GM18498 (cell line): ENCODE measurements around the gene CCDC120.
A peak's percentile ranks its signal among the peaks of the same experiment; 100 is the strongest.

Experiments used
- ATAC-seq: cut with Tn5 transposase; IDR thresholded peaks from one replicate; pipeline ENCODE4 v1.9.1; 2021; ENCODE audit warnings: mild to moderate bottlenecking, moderate library complexity; ENCODE audit not compliant: unreplicated experiment

Gene CCDC120

GRCh38 chrX:49058794-49059193 is at the start of gene CCDC120:
Gene CCDC120 (plus strand): TSS chrX:49058999. CDS start chrX:49062042, 3,043 bp downstream.
- no peak for ATAC-seq

- no peak for ATAC-seq
These were observed 39.7 kb upstream of the CCDC120 start for GRCh38 chrX:49019050-49019449.

DNA sequence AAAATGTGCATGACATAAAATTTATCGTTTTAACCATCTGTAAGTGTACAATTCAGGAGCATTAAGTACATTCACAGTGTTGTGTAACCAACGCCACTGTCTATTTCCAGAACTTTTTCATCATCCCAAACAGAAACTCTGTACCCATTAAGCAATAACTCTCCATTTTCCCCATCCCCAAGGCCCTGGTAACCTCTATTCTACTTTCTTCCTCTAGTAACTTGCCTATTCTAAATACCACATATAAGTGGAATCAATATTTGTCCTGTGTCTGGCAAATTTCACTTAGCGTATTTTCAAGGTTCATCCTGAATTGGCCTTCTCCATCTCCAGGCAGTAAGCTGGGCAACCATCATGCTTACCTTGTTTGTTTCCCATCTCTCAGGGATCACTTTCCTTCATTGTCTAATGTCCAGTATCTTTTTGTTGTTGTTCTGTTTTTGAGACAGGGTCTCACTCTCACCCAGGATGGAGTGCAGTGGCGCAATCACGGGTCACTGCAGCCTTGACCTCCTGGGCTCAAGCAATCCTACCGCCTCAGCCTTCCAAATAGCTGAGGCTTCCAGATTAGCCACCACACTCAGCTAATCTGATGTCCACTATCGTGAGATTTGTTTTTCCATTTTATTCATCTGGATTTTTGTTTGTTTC is 39.1 kb upstream of the CCDC120 start:
- ATAC-seq: no peak

DNA sequence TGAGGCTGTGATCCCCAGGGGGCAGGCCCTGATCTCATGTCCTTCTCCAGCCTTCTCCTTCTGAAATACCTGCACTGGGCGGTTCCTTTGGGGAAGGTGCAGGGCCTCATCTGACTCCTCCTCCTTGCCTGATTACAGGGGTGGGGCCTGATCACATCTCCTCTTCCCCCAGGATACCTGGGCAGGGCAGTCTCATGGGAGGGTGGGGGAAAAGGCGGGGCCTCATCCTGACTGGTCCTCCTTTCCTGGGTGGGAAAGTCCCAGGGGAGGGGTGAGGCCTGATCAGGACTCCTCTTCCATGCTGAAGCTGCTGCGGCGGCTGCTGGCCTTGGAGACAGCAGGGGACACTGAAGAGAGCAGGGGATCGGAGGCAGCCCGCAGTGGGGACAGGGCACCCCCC is 28.9 kb upstream of the CCDC120 start:
- ATAC-seq: no peak

GRCh38 chrX:49030283-49030682 is 28.5 kb upstream of the CCDC120 start:
- no peak for ATAC-seq

DNA sequence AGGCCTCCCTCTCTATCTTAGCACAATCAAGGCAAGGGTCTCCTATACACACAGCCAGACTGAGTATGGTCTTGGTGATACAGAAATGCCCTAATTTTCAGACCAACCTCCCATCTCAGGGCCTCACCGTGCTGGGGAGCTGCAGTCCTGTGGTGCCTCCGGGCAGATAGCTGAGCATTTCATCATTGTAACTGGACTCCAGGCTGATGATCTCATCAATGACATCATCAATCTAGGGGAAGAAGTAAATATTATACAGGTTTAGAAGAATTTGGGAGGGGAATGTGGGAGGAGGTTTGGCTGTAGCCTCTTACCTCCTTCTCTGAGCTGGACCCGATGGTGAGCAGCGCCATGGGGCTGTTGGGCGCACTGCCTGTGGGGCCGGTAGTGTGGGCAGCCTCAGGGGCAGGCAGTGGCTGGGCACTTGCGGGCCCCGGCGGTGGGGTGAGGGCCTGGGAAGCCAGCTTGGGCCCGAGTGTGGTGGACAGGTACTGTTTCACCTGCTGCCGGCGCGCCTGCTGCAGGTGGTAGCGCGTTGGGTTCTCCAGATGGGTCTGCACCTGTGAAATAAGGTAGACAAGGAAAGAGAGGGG is 20.8 kb upstream of the CCDC120 start:
- no peak for ATAC-seq

- no peak for ATAC-seq
These were observed 19.0 kb upstream of the CCDC120 start for GRCh38 chrX:49039598-49040375.

- no peak for ATAC-seq
These were observed 18.3 kb upstream of the CCDC120 start for GRCh38 chrX:49040376-49040955.

DNA sequence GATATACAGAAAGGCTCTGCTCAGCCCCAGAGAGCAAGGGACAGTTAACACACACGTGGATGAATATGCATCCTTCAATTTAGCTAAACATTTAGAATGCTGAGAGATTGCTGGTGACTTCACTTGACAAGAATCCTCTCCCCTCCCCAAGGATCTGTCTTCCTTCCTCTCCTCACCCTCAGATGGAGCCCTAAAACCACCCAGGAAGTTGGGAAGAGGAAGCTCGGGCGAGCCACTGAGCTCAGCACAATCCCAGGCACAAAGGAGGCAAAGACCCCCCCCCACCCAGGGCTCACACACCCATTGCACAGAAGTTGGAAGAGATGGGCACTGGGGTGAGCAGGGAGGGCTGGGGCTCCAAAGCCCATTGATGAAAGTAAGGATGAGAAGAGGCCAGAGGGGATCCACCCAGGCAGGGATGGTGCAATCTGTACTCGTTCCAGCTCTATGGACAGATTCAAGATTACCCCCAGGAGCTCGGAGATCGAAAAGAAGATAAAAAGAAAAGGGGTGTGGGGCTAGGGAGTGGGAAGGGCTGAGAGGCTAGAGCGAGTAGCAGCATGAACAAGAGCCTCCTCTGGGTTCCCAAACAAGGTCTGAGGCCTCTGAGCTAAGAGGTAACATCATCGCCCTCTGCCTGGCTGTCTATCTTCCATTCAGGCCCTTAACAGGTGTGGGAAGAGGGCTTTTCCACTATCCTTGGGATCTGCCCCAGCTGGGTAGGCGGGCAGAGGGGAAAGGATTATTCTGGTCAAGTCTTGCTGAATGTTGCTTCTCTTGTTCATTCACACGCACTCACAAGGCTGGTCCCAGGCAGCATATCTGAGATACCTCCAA is 16.8 kb upstream of the CCDC120 start:
- ATAC-seq: no peak

GRCh38 chrX:49042581-49043219 is 16.1 kb upstream of the CCDC120 start:
- ATAC-seq: peak; percentile 9

DNA sequence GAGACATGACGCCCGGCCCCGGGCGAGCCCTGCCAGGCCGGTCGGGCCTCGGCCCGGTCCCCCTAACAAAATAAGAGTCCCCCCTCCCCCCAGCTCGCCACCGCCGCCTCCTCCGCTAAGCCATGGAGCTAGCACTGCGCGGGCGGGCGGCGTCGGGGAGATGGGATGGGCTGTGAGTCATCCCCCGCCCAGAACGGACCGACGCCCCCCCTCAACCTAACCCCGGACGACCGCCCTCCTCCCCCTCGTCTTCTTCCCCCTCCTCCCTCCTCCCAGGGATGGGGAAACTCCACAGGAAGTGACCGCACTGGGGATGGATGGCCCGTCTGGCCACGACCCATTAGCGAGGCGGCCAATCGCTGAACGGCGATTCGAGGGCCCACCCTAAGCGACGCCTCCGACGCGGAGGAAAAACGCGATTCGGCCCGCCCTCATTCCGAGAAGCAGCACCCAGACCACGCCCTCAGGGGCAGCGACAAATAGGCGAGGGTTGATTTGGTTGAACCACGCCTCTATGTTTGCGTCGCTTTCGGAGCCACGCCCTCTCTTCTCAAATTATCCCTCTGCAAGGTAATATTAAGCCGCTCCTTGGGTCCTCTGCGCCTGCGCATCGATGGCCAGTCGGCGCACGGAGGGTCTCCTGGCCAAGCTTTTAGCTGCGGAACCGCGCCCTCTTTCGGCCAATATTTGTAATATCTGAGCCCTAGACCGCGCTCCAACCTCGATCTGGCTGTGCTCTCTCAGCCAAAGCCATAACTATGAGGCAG is 15.4 kb upstream of the CCDC120 start, which contains the start of gene TFE3:
TFE3 (minus strand) TSS at position 138 of the 767 bp plus-strand sequence; CDS start at position 7, 131 bp downstream.
- ATAC-seq: peak; percentile 85

GRCh38 chrX:49043987-49044281 is 14.9 kb upstream of the CCDC120 start:
- ATAC-seq: no peak

- ATAC-seq: peak; percentile 65
These were observed 5.4 kb upstream of the CCDC120 start for GRCh38 chrX:49053223-49054072.

DNA sequence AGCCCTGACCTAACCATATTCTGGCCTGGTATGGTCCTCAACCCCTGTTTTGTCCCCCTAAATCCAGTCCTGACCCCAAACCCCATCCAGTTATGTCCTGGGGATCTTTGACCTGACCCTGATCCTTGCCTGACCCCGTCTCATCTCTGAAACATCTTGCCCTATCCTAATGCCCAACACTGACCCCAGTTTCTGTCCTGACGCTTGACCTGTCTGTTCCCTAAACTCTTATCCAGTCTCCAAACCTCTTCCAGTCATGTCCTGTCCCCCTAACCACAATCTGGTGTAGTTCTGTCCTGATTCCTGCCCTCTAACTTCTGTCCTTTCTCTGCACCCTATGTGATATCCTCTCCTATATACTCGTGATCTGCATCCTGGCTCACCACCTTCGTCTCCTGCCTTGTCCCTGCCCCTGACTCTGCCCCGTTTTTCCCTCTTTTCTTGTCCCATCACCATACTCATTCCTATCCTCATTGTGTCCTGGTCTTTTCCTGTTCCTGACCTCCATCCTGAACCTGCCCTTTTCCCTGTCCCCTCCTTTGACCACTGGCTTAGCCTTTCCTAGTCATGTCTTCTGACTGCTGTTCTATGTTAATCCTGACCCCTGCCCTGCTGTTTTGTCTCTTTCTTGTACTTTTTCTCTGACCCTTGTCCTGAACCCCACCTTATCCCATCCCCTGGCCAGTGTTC is 4.6 kb upstream of the CCDC120 start:
- no peak for ATAC-seq

DNA sequence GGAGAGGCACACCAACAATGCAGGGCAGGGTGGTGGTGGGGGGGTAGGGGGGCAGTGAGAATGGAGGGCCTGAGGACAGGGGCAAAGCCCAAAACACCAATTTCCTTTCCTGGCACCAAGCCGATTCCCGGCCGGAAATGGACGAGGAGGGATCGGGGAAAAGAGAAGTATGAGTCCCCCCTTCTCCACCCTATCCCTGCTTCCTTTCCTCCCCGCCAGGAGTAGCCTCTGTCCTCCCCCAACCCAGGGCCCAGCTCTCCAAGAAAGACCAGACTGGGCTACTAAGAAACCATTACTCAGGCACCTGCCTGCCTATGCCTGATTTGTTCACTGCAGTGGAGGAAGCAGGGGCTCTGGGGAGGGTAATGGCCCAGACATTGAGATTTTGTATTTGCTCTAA is 402 bp downstream of the CCDC120 start:
- no peak for ATAC-seq

- no peak for ATAC-seq
These were observed 884 bp downstream of the CCDC120 start for GRCh38 chrX:49059681-49060085.

DNA sequence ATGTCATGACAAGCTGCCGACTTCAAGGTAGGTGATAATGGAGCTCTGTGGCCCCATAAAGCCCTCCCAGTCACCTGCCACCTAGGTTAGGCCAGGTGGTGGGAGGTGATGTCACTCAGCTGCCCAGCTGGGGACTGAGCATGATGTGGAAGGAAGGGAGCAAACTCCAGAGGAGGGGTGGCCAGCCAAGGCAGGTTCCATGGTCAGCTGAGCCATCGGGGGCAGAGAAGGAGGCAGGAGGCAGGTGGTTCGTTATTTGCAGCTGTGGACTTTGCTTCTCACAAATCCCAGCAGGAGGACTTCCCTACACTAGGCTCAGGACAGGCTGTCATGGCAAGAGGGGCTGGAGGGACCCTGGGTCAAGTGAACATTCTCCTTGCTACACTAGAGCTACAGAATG is 2.1 kb downstream of the CCDC120 start:
- no peak for ATAC-seq

- ATAC-seq: no peak
These were observed 2.7 kb downstream of the CCDC120 start for GRCh38 chrX:49061490-49061889.
